Esophagus squamous epithelium (tissue), 4 donors: ENCODE results near the gene TBX5.

Experiments
- POLR2A ChIP-seq, 4 donors: fragments of 450-650 bp; IDR thresholded peaks; one replicate each; pipeline ENCODE4 v1.6.1; 2017; ENCODE audit warnings: antibody characterized with exemption in 4 of 4, mild to moderate bottlenecking in 4 of 4, moderate library complexity in 3 of 4
- TF ChIP-seq, protein P1 (sequence below), 6 experiments: fragments of 450-650 bp in 4 of 6; fragments of 200-600 bp in 2 of 6; sonication (generic) in 2 of 6; IDR thresholded peaks; one replicate each; pipeline ENCODE4 v1.5.1; 2016 to 2019; ENCODE audit warnings: antibody characterized with exemption in 6 of 6, mild to moderate bottlenecking in 4 of 6, moderate library complexity in 4 of 6

DNA sequence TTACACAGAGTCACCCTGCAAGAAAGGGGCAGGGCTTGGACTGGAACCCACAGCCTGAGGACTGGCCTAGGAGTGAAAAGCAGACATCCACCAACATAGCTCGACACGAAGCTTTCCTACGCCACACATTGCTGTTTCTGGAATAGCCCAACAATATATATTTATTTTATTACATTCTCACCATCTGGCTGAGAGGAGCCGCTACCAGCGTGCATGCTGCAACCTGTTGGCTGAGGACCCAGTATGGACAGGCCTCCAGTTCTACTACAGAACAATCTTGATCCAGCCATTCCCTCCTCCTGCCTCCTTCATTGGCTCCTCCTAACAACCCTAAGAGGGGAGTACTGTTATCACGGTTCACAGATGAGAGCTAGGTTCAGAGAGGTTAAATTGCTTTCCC, 35.6 kb upstream of the TBX5 start:
- TF ChIP-seq, protein P1, sequence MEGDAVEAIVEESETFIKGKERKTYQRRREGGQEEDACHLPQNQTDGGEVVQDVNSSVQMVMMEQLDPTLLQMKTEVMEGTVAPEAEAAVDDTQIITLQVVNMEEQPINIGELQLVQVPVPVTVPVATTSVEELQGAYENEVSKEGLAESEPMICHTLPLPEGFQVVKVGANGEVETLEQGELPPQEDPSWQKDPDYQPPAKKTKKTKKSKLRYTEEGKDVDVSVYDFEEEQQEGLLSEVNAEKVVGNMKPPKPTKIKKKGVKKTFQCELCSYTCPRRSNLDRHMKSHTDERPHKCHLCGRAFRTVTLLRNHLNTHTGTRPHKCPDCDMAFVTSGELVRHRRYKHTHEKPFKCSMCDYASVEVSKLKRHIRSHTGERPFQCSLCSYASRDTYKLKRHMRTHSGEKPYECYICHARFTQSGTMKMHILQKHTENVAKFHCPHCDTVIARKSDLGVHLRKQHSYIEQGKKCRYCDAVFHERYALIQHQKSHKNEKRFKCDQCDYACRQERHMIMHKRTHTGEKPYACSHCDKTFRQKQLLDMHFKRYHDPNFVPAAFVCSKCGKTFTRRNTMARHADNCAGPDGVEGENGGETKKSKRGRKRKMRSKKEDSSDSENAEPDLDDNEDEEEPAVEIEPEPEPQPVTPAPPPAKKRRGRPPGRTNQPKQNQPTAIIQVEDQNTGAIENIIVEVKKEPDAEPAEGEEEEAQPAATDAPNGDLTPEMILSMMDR (IDR thresholded peaks at IDR 0.05) = no peak
- no peak for TF ChIP-seq POLR2A (IDR thresholded peaks at IDR 0.05)
